Endothelial cell of umbilical vein (primary cell): ENCODE data around the gene HYOU1.

Experiments
- CTCF ChIP-seq, 2 donors: IDR thresholded peaks; 1 replicate in 1 of 2; 2 replicates in 1 of 2; pipeline ENCODE4 v1.5.1; 2011; ENCODE audit warnings: low read length in 2 of 2, mild to moderate bottlenecking in 2 of 2, moderate library complexity in 2 of 2, control low read depth in 1 of 2, inconsistent platforms in 1 of 2, low read depth in 1 of 2; ENCODE audit not compliant: insufficient read depth in 1 of 2; ENCODE audit errors: extremely low read depth in 1 of 2
- POLR2A ChIP-seq: IDR thresholded peaks from 2 replicates; pipeline ENCODE4 v1.6.1; 2012; ENCODE audit warnings: low read depth, mild to moderate bottlenecking, control low read depth, low read length

GRCh38 chr11:119019996-119020395, 37.0 kb downstream of the HYOU1 start:
- no peak for TF ChIP-seq CTCF (IDR thresholded peaks at IDR 0.05; ENCODE audit: extremely low read depth in 1 of 2, insufficient read depth in 1 of 2, low read depth in 1 of 2, low read length in 2 of 2)
- no peak for TF ChIP-seq POLR2A
